Measurements from ENCODE around the gene FOLR1. TPM values are rescaled to one million over a fixed set of nuclear protein-coding genes. Genes with fewer than 3 reads are reported as not detected.
A peak's percentile ranks its signal among the peaks of the same experiment; 100 is the strongest.

FOLR1 gene
- total RNA-seq, 1 experiment from 2014 or later: 0.40 TPM

DNA sequence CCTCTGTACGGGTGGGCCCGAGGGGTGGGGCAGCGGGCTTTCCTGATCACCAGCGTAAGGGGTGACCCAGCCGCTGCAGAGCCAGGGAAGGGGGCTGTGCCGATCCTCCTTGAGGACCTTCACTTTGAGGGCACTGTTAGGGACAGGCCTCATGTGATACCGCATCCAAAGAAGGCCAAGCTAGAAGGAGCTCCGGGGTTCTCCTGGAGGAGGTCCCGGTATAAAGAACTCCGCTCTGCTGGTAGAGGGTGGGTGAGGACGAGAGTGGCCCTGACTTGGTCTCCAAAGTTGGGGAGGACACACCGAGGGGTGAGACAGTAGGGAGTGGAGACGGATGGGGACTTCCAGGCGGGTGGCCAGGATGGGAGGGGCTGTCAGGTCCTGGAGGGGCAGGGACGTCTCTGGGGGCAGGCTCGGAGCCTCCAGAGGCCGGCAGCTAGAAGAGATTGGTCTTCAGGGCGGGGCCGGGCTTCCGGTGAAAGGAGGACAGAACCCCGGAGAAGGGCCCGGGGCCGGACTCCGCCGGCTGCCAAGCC lies 47.4 kb downstream of the FOLR1 start:
- ChIA-PET POLR2A (no interaction called here), CTCF (interaction anchor here (1.2 kb wide), 1 partner anchor 13 kb away, joined by 4 read pairs; no protein-coding TSS in a partner anchor)
- peak overlapping the region; percentile 22 for H3K4me3 Mint-ChIP-seq (ENCODE audit: unreplicated experiment)
- H3K27me3 Mint-ChIP-seq (ENCODE audit: insufficient read depth, unreplicated experiment): no peaks in the 10 kb centered on the region
- no peak overlapping the region for H3K27ac Mint-ChIP-seq (ENCODE audit: low read depth, unreplicated experiment)
- H3K4me1 Mint-ChIP-seq (ENCODE audit: insufficient read depth, unreplicated experiment): peaks cover 9% of the 10 kb centered on the region
- peaks cover 38% of the 10 kb centered on the region for H3K36me3 Mint-ChIP-seq (ENCODE audit: insufficient read depth, unreplicated experiment)
- peak; percentile 29 for DNase-seq (ENCODE audit: unreplicated experiment)
- intact Hi-C loops (cut with micrococcal nuclease): loop anchor here (2.0 to 5.0 kb wide), 2 partner anchors 215 to 262 kb away; no protein-coding TSS in a partner anchor
- TF ChIP-seq, protein P1, sequence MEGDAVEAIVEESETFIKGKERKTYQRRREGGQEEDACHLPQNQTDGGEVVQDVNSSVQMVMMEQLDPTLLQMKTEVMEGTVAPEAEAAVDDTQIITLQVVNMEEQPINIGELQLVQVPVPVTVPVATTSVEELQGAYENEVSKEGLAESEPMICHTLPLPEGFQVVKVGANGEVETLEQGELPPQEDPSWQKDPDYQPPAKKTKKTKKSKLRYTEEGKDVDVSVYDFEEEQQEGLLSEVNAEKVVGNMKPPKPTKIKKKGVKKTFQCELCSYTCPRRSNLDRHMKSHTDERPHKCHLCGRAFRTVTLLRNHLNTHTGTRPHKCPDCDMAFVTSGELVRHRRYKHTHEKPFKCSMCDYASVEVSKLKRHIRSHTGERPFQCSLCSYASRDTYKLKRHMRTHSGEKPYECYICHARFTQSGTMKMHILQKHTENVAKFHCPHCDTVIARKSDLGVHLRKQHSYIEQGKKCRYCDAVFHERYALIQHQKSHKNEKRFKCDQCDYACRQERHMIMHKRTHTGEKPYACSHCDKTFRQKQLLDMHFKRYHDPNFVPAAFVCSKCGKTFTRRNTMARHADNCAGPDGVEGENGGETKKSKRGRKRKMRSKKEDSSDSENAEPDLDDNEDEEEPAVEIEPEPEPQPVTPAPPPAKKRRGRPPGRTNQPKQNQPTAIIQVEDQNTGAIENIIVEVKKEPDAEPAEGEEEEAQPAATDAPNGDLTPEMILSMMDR (IDR thresholded peaks at IDR 0.05; ENCODE audit: unreplicated experiment): no peak
- no TSS peak for BruUV-seq (replicated peaks)
- H3K9me3 Mint-ChIP-seq (ENCODE audit: unreplicated experiment): no peaks in the 10 kb centered on the region

DNA sequence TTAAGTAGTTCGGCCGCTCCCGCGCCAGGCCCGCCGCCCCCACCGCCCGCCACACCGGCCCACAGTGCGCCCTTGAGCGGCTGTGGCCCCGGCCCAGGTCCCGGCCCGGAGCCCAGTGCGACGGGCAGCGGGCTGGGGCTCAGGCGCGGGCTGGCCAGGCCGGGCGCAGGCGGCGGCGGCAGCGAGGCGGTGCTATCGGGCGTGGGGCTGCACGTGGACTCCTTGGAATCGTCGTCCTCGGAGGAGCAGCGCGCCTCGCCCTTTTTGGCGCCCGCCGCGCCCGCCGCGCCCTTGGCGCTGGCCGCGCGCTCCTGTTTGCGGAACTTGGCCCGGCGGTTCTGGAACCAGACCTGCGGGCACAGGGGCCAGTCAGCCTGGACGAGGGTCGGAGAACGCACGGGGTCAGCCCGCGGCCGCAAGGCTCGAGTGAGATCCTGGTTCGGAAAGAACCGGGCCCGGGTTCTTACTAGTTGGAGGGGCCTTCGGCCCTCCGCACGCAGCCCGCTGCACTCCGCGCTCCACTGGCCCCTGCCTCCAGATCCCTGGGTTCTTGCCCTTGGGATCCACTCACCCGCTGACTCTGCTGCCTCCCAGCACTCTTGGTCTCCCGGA lies 48.0 kb downstream of the FOLR1 start:
- BruUV-seq (replicated peaks): no TSS peak
- intact Hi-C loops (cut with micrococcal nuclease): loop anchor here (2.0 to 5.0 kb wide), 2 partner anchors 215 to 263 kb away; no protein-coding TSS in a partner anchor
- Mint-ChIP-seq H3K4me1 (ENCODE audit: insufficient read depth, unreplicated experiment) (peaks cover 9% of the 10 kb centered on the region), H3K9me3 (ENCODE audit: unreplicated experiment) (no peaks in the 10 kb centered on the region), H3K36me3 (ENCODE audit: insufficient read depth, unreplicated experiment) (peaks cover 33% of the 10 kb centered on the region), H3K27me3 (ENCODE audit: insufficient read depth, unreplicated experiment) (no peaks in the 10 kb centered on the region), H3K4me3 (ENCODE audit: unreplicated experiment) (peak overlapping the region; percentile 61), H3K27ac (ENCODE audit: low read depth, unreplicated experiment) (no peak overlapping the region)
- POLR2A ChIA-PET: interaction anchor here (0.8 to 0.9 kb wide), 2 partner anchors 16 to 28 kb away, joined by 3 read pairs; no protein-coding TSS in a partner anchor
- DNase-seq (ENCODE audit: unreplicated experiment): no peak
- TF ChIP-seq, protein P1 (IDR thresholded peaks at IDR 0.05; ENCODE audit: unreplicated experiment): no peak
- CTCF ChIA-PET: interaction anchor here (0.5 to 1.2 kb wide), 4 partner anchors 12 to 234 kb away, joined by 3 to 4 read pairs (median 3); no protein-coding TSS in a partner anchor

DNA sequence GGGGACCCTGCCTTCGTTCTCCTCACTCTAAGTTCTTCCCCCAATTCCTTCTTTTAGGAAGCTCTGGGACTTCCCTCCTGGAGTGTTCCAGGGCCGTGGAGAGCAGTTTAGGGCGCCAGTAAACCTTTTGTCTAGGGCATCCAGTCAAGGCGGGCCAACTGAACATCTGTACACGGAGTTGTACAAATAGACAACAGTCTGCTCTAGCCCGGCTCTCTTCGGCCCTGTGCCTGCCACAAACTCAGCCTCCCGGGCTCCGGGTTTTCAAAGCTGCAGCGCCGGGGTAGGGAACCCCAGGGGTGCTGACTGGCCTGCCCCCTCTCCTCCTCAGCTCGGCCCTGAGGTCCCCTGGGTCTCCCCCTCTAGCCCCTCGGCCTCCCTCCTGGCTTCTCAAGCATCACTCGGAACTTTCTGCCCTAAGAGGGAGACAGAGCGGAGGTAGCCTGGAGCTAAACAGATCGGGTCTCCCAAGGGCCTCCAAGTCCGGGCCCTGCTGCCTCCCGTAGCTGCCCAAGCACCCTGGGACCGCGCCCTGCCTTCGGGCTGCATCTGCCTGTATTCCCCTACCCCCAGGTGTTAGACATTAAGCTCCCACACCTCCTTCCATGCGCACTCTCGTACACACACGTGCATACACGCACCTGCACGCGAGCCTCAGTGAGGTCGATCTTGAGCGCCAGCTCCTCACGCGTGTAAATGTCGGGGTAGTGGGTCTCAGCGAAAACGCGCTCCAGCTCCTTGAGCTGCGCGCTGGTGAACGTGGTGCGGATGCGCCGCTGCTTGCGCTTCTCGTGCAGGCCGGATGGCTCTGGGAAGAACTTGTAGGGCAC lies 48.7 kb downstream of the FOLR1 start:
- ChIA-PET CTCF (interaction anchor here (0.5 to 1.0 kb wide), 4 partner anchors 91 to 235 kb away, joined by 3 to 5 read pairs (median 3); no protein-coding TSS in a partner anchor), POLR2A (interaction anchor here (0.7 to 0.9 kb wide), 5 partner anchors 17 to 442 kb away, joined by 3 read pairs; no protein-coding TSS in a partner anchor)
- Mint-ChIP-seq H3K4me1 (ENCODE audit: insufficient read depth, unreplicated experiment) (peaks cover 9% of the 10 kb centered on the region), H3K27ac (ENCODE audit: low read depth, unreplicated experiment) (no peak overlapping the region), H3K27me3 (ENCODE audit: insufficient read depth, unreplicated experiment) (no peaks in the 10 kb centered on the region), H3K4me3 (ENCODE audit: unreplicated experiment) (peak overlapping the region; percentile 61), H3K36me3 (ENCODE audit: insufficient read depth, unreplicated experiment) (peaks cover 33% of the 10 kb centered on the region), H3K9me3 (ENCODE audit: unreplicated experiment) (no peaks in the 10 kb centered on the region)
- TF ChIP-seq, protein P1 (IDR thresholded peaks at IDR 0.05; ENCODE audit: unreplicated experiment): no peak
- BruUV-seq (replicated peaks): no TSS peak
- intact Hi-C loops (cut with micrococcal nuclease): no loop called here
- no peak for DNase-seq (ENCODE audit: unreplicated experiment)

All from MCF 10A (cell line).